H1 (cell line): ENCODE results near the gene FBXO5. TPM values are rescaled to one million over a fixed set of nuclear protein-coding genes. Genes with fewer than 3 reads are reported as not detected.

ENCODE experiments used
- CHD7 ChIP-seq: fragments of 300-600 bp; sonication (generic); IDR thresholded peaks from 2 replicates; pipeline ENCODE4 v1.7.1; 2012; ENCODE audit warnings: low read length, moderate library complexity, mild to moderate bottlenecking, inconsistent platforms; ENCODE audit not compliant: insufficient replicate concordance
- GABPA ChIP-seq: IDR thresholded peaks from 2 replicates; pipeline ENCODE4 v1.6.1; 2011; ENCODE audit warnings: mild to moderate bottlenecking, low read length, moderate library complexity, borderline replicate concordance; ENCODE audit not compliant: insufficient read depth
- HDAC6 ChIP-seq: IDR thresholded peaks from one replicate; pipeline ENCODE4 v1.7.1; 2012; ENCODE audit warnings: low read depth, mild to moderate bottlenecking, inconsistent platforms, low read length, moderate library complexity
- NRF1 ChIP-seq: IDR thresholded peaks from 2 replicates; pipeline ENCODE4 v1.6.1; 2011; ENCODE audit warnings: mild to moderate bottlenecking, low read depth, low read length, improper control_type of control experiment
- SP2 ChIP-seq: IDR thresholded peaks from 2 replicates; pipeline ENCODE4 v1.6.1; 2012; ENCODE audit warnings: mild to moderate bottlenecking, low read length, inconsistent platforms
- ZNF274 ChIP-seq: IDR thresholded peaks from 2 replicates; pipeline ENCODE4 v1.7.0; 2012; ENCODE audit warnings: low read length, borderline replicate concordance; ENCODE audit errors: extremely low read depth
- polyA plus RNA-seq, 7 experiments: library from polyadenylated mRNA; depleted of rRNA in 3 of 7; stranded (reverse) in 5 of 7; unstranded in 2 of 7; fragments of >200 nt in 5 of 7; fragments of 200-250 nt in 2 of 7; gene quantifications; 1 replicate in 5 of 7; 2 replicates in 1 of 7; 4 replicates in 1 of 7; pipeline versions ENCODE4 v1.2.1 to v1.2.3, GENCODE V29; 2011 to 2013; ENCODE audit warnings: missing spikeins in 2 of 7, mixed read lengths in 2 of 7
- total RNA-seq: library from RNA; stranded (reverse); fragmentation: NEBNext Ultra II Directional; extraction: Animal tissue kit (Norgen Biotek cat#: 25700); gene quantifications from 2 replicates; pipeline ENCODE4 v1.2.1, GENCODE V29; 2021

The FBXO5 gene
- total and polyA plus RNA-seq, 2 of the 8 experiments (the other 6 are each of a cell fraction or from before 2014, with no cell fraction given), result 13.7 to 55.1 TPM

GRCh38 chr6:153013438-153013837, 30.6 kb upstream of the FBXO5 start (continued):
- TF ChIP-seq CHD7 (no peak), HDAC6 (no peak), ZNF274 (no peak), GABPA (no peak), SP2 (no peak), NRF1 (no peak)
